ENCODE data around the gene FAM107B.
A peak's percentile ranks its signal among the peaks of the same experiment; 100 is the strongest.

Gene FAM107B

GRCh38 chr10:14774797-14775196 lies at the start of gene FAM107B:
TSS of gene FAM107B (minus strand) at chr10:14774897. CDS start at chr10:14774663, 234 bp downstream.
- H3K4me3 ChIP-seq (ENCODE audit: low read length): no peak within 1 kb of the TSS
- DNase-seq (ENCODE audit: low read depth): no peak
- no peak for TF ChIP-seq CTCF (IDR thresholded peaks at IDR 0.05; ENCODE audit: insufficient read depth, low read depth, low read length, missing control alignments)

- H3K4me3 ChIP-seq (ENCODE audit: low read length): no peak overlapping the region
- DNase-seq (ENCODE audit: low read depth): no peak
- TF ChIP-seq CTCF (IDR thresholded peaks at IDR 0.05; ENCODE audit: insufficient read depth, low read depth, low read length, missing control alignments): no peak
Observed at GRCh38 chr10:14823966-14824365, 49.3 kb upstream of the FAM107B start.

GRCh38 chr10:14822879-14823755 lies 48.4 kb upstream of the FAM107B start:
- DNase-seq (ENCODE audit: low read depth): peak; percentile 49
- peak; percentile 79 for TF ChIP-seq CTCF (IDR thresholded peaks at IDR 0.05; ENCODE audit: insufficient read depth, low read depth, low read length, missing control alignments)
- H3K4me3 ChIP-seq (ENCODE audit: low read length): no peak overlapping the region

- DNase-seq (ENCODE audit: low read depth): no peak
- H3K4me3 ChIP-seq (ENCODE audit: low read length): no peak overlapping the region
- no peak for TF ChIP-seq CTCF (IDR thresholded peaks at IDR 0.05; ENCODE audit: insufficient read depth, low read depth, low read length, missing control alignments)
Observed at GRCh38 chr10:14821635-14822375, 47.1 kb upstream of the FAM107B start.

GRCh38 chr10:14820775-14821154 lies 46.1 kb upstream of the FAM107B start:
- no peak for DNase-seq (ENCODE audit: low read depth)

More at GRCh38 chr10:14820775-14821154, 46.1 kb upstream of the FAM107B start:
- H3K4me3 ChIP-seq (ENCODE audit: low read length): no peak overlapping the region
- no peak for TF ChIP-seq CTCF (IDR thresholded peaks at IDR 0.05; ENCODE audit: insufficient read depth, low read depth, low read length, missing control alignments)

All from epithelial cell of esophagus (primary cell).